ENCODE data around the gene CUL9. TPM values are rescaled to one million over a fixed set of nuclear protein-coding genes. Genes with fewer than 3 reads are reported as not detected.

Gene CUL9
- total and polyA plus RNA-seq, 2 donors from 2014 or later = 34.7 to 47.3 TPM

DNA sequence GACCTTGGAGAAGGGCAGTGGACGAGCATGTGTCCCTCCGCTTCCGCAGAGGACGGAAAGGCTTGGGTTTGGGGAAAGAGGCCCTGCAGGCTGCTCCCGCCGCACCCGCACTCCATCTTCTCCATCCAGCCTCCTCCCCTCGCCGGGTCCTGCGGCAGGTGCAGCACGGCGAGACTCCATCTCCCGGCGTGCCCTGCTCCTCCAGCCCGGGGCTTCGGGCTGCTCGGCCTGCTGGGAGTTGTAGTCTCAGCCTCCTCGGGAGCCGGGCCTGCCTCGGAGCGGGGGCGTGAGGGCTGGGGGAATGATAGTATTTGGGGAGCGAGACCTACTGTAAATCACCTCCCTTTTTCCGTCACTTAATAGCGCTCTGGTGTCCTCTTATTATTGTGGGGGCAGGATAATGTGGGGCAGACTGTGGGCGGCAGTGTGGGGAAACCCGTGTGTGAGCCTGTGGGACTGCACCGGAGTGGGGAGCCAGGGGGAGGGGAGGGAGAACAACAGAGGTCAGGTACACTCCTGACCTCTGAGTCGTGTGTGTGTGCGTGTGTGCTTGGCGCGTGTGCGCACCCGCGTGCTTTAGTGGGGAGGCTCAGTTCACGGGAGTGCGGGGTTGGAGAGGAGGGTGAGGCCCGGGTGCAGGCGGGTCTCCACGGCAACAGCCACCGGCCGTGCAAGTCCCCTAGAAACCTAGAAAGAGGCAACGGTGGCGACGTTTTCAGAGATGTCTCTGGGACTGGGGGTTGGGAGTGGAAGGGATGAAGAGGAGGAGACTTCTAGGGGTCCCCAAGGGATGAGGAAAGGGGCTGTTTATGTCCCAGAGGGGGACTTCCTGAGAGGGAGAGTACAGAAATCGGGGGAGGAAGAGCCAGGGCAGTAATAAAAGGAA lies 65.4 kb downstream of the CUL9 start:
- Histone ChIP-seq H3K9ac (ENCODE audit: low read length in 3 of 3) (peak overlapping the region in 2 of 3 donors; percentile 47 to 57), H3K27me3 (ENCODE audit: control insufficient read depth, insufficient read depth, low read length) (peaks cover 20% of the 10 kb centered on the region), H3K27ac (ENCODE audit: low read depth in 2 of 2, low read length in 2 of 2) (peak overlapping the region; percentile 14 to 63), H3K4me1 (ENCODE audit: control insufficient read depth in 2 of 3, insufficient read depth in 2 of 3, low read depth in 1 of 3, low read length in 3 of 3) (peaks cover 0 to 7% (median 5%) of the 10 kb centered on the region in 3 donors), H3K36me3 (ENCODE audit: control insufficient read depth in 2 of 3, insufficient read depth in 3 of 3, low read length in 3 of 3) (no peaks in the 10 kb centered on the region), H3K4me3 (ENCODE audit: low read length in 3 of 3) (peak overlapping the region; percentile 77 to 87 (median 78)), H3K9me3 (ENCODE audit: control insufficient read depth in 2 of 3, insufficient read depth in 1 of 3, low read length in 3 of 3) (no peaks in the 10 kb centered on the region)
- TF ChIP-seq, protein P1, sequence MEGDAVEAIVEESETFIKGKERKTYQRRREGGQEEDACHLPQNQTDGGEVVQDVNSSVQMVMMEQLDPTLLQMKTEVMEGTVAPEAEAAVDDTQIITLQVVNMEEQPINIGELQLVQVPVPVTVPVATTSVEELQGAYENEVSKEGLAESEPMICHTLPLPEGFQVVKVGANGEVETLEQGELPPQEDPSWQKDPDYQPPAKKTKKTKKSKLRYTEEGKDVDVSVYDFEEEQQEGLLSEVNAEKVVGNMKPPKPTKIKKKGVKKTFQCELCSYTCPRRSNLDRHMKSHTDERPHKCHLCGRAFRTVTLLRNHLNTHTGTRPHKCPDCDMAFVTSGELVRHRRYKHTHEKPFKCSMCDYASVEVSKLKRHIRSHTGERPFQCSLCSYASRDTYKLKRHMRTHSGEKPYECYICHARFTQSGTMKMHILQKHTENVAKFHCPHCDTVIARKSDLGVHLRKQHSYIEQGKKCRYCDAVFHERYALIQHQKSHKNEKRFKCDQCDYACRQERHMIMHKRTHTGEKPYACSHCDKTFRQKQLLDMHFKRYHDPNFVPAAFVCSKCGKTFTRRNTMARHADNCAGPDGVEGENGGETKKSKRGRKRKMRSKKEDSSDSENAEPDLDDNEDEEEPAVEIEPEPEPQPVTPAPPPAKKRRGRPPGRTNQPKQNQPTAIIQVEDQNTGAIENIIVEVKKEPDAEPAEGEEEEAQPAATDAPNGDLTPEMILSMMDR (IDR thresholded peaks at IDR 0.05; ENCODE audit: borderline replicate concordance, extremely low read depth, insufficient read depth) = no peak
- intact Hi-C loops (cut with DNase I) = no loop called here
- DNase-seq (peak in 4 of 5 donors; percentile 87 to 94 (median 90)), FAIRE-seq (no peak)

DNA sequence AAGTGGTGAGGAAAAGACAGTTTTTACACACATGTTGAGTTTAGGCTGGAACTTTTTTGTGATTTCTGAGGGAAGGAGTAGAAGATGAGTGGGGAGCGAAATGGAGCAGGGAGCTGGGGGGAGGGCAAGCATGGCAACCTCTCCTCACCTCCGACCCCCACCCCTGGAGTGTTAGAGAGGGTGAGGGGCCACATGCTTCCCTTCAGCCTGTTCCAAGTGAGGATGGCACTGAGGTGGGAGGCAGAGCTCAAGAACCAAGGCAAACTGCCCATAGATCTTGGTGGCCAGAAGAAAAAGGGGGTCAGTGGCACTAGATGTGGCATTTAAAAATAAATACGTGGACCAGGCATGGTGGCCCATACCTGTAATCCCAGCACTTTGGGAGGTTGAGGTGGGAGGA lies 66.1 kb downstream of the CUL9 start:
- TF ChIP-seq, protein P1 (IDR thresholded peaks at IDR 0.05; ENCODE audit: borderline replicate concordance, extremely low read depth, insufficient read depth) = no peak
- Histone ChIP-seq H3K27me3 (ENCODE audit: control insufficient read depth, insufficient read depth, low read length) (peaks cover 13% of the 10 kb centered on the region), H3K9me3 (ENCODE audit: control insufficient read depth in 2 of 3, insufficient read depth in 1 of 3, low read length in 3 of 3) (no peaks in the 10 kb centered on the region), H3K4me1 (ENCODE audit: control insufficient read depth in 2 of 3, insufficient read depth in 2 of 3, low read depth in 1 of 3, low read length in 3 of 3) (peaks cover 0 to 7% (median 5%) of the 10 kb centered on the region in 3 donors), H3K9ac (ENCODE audit: low read length in 3 of 3) (no peak overlapping the region), H3K4me3 (ENCODE audit: low read length in 3 of 3) (no peak overlapping the region), H3K27ac (ENCODE audit: low read depth in 2 of 2, low read length in 2 of 2) (no peak overlapping the region), H3K36me3 (ENCODE audit: control insufficient read depth in 2 of 3, insufficient read depth in 3 of 3, low read length in 3 of 3) (no peaks in the 10 kb centered on the region)
- DNase-seq (peak in 1 of 5 donors; percentile 51), FAIRE-seq (no peak)
- intact Hi-C loops (cut with DNase I) = no loop called here

DNA sequence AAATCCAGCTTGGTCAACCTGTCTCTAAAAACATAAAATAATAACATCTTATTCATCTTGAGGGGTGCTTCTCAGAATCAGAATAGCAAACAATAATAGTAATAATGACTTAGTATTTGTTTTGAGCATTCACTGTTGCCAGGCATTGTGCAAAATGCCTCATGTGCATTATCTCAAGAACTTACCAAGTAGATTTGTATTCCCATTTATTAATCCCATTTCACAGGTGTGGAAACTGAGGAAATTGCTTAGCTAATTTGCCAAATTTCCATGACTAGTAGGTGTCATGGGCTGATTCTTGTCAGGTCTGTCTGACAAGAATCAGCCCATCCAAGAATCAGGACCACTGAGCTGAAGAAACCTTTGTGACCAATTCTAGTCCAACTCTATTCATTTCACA lies 66.8 kb downstream of the CUL9 start:
- Histone ChIP-seq H3K4me3 (ENCODE audit: low read length in 3 of 3) (no peak overlapping the region), H3K9ac (ENCODE audit: low read length in 3 of 3) (no peak overlapping the region), H3K4me1 (ENCODE audit: control insufficient read depth in 2 of 3, insufficient read depth in 2 of 3, low read depth in 1 of 3, low read length in 3 of 3) (peaks cover 0 to 7% (median 5%) of the 10 kb centered on the region in 3 donors), H3K36me3 (ENCODE audit: control insufficient read depth in 2 of 3, insufficient read depth in 3 of 3, low read length in 3 of 3) (no peaks in the 10 kb centered on the region), H3K27ac (ENCODE audit: low read depth in 2 of 2, low read length in 2 of 2) (no peak overlapping the region), H3K9me3 (ENCODE audit: control insufficient read depth in 2 of 3, insufficient read depth in 1 of 3, low read length in 3 of 3) (no peaks in the 10 kb centered on the region), H3K27me3 (ENCODE audit: control insufficient read depth, insufficient read depth, low read length) (peaks cover 12% of the 10 kb centered on the region)
- FAIRE-seq (no peak), DNase-seq (no peak)
- TF ChIP-seq, protein P1 (IDR thresholded peaks at IDR 0.05; ENCODE audit: borderline replicate concordance, extremely low read depth, insufficient read depth) = no peak
- intact Hi-C loops (cut with DNase I) = no loop called here

Data from kidney (tissue), 14 donors.